Astrocyte of the spinal cord (primary cell): ENCODE results near the gene THAP8.
A peak's percentile ranks its signal among the peaks of the same experiment; 100 is the strongest.

Experiments used
- DNase-seq: peaks from one replicate; pipeline ENCODE4 v3.0.0; 2011; ENCODE audit warnings: low read depth, low spot score
- H3K4me3 ChIP-seq: 2 replicates; pipeline ENCODE4 v1.5.1; 2011; ENCODE audit warnings: low read depth, mild to moderate bottlenecking, low read length, moderate library complexity
- in situ Hi-C: cut with HindIII; loops from 2 replicates; pipeline ENCODE4 v1.10.0; 2017; ENCODE audit warnings: low sequenced_read_pairs
- TF ChIP-seq, protein P1 (sequence below): IDR thresholded peaks from 2 replicates; pipeline ENCODE4 v1.5.1; 2012; ENCODE audit warnings: low read depth, mild to moderate bottlenecking, low read length, inconsistent platforms

The THAP8 gene

DNA sequence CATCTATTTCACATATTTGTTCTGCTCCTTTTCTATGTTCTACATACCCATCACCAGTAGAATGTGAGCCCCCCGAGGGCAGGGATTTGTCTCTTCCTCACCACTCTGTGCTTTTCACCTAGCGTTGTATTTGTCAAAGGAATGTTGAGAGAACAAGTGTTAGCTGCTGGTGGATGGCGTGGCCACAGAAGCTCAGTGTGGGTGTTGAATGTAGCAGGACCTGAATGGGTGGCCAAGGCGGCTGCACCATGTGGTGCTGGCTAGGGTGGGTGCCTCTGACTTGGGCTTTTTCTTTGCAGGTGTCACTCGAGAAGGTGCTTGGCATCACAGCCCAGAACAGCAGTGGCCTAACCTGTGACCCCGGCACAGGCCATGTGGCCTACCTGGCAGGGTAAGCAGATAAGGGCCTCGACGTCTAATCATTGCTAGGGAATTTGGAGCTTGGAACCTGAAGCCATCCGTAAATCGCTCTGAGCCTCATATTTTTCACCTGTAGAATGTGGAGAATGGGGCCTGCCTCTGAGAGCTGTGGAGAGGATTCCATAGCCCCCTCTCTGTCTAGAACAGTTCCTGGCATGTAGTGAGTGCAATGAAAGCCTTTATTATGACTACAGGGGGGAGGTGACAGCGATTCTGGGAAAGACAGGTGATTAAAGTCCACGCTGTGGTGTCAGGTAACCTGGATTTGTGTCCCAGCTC is 4.5 kb upstream of the THAP8 start:
- TF ChIP-seq, protein P1, sequence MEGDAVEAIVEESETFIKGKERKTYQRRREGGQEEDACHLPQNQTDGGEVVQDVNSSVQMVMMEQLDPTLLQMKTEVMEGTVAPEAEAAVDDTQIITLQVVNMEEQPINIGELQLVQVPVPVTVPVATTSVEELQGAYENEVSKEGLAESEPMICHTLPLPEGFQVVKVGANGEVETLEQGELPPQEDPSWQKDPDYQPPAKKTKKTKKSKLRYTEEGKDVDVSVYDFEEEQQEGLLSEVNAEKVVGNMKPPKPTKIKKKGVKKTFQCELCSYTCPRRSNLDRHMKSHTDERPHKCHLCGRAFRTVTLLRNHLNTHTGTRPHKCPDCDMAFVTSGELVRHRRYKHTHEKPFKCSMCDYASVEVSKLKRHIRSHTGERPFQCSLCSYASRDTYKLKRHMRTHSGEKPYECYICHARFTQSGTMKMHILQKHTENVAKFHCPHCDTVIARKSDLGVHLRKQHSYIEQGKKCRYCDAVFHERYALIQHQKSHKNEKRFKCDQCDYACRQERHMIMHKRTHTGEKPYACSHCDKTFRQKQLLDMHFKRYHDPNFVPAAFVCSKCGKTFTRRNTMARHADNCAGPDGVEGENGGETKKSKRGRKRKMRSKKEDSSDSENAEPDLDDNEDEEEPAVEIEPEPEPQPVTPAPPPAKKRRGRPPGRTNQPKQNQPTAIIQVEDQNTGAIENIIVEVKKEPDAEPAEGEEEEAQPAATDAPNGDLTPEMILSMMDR, result no peak

DNA sequence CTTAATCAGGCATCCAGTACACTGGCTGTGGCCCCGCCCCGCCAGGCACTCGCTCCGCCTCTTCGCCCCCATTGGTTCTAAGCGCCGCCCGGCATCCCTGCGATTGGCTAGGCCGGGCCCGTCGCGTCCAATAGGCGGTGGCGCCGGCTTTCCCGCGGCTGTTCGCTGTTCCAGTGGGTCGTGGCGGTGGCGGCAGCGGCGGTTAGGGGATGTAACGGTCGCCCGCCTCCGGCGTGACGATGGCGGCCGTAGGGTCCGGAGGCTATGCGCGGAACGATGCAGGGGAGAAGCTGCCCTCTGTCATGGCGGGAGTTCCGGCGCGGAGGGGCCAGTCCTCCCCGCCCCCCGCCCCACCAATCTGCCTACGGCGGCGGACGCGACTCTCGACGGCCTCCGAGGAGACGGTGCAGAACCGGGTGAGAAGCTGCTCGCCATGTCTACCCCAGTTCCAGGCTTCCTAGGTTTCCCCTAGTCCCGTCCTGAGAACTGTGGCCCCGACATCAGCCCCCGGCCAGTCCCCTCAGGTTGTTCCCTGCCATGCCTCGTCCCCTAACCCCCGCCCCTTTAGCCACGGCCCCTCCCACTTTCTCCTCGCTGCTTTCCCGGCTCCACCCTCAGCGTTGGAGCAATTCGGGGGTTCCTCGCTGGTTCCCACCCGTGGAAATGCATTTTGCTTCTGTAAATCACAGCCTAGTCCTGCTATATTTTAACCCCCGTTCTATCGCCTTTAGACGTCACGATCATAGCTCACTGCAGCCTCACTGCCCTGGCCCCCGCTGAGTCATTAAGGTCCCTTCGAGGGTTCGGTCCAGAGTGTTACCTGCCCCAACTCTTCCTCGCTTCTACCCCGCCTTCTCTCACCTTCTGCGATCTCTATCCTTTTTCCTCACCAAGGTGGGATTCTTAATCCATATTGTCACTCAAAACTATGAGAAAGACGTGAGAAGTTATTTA is 925 bp upstream of the THAP8 start, which contains the start of gene WDR62:
Gene WDR62, plus strand, starts transcription at position 165 of the 954 bp plus-strand sequence. Its CDS starts 75 bp downstream, at position 240.
- TF ChIP-seq, protein P1, result no peak
- H3K4me3 ChIP-seq, result peak within 1 kb of the TSS; percentile 85
- DNase-seq, result peak; percentile 23
- in situ Hi-C loops, result no loop called here

More for the DNA sequence above, 4.5 kb upstream of the THAP8 start:
- DNase-seq, result no peak
- no peak overlapping the region for H3K4me3 ChIP-seq
- in situ Hi-C loops, result no loop called here

DNA sequence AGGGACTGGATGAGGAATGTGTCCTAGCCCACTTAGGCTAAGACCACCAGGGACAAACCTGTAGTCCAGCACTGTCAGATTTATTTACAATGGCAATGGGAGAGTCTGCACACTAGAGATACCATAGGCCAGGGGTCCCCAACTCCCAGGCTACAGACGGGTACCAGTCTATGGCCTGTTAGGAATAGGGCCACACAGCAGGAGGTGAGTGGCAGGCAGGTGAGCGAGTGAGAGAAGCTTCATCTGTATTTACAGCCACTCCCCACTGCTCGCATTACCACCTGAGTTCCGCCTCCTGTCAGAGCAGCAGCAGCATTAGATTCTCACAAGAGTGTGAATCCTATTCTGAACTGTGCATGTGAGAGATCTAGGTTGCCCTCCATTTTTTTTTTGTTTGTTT is 2.4 kb downstream of the THAP8 start:
- in situ Hi-C loops, result no loop called here
- DNase-seq, result no peak
- no peak overlapping the region for H3K4me3 ChIP-seq
- TF ChIP-seq, protein P1, result no peak

DNA sequence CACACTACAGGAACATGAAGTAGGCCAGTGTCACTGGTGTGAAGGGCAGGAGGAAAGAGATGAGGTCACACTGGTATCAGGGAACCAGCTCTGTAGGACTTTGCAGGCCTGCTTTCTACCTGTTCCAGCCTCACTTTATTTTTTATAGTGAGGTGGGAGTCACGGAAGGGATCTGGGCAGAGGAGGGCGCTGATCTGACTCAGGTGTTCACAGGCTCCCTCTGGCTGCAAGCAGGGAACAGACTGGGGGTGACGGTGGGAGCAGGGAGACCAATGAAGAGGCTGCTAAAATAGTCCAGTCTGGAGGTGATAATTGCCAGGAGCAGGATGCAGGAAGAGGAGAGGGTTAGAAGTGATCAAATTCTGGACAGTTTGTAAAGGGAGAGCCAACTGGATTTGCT is 2.8 kb downstream of the THAP8 start:
- H3K4me3 ChIP-seq, result no peak overlapping the region
- TF ChIP-seq, protein P1, result peak; percentile 27
- in situ Hi-C loops, result no loop called here
- no peak for DNase-seq

DNA sequence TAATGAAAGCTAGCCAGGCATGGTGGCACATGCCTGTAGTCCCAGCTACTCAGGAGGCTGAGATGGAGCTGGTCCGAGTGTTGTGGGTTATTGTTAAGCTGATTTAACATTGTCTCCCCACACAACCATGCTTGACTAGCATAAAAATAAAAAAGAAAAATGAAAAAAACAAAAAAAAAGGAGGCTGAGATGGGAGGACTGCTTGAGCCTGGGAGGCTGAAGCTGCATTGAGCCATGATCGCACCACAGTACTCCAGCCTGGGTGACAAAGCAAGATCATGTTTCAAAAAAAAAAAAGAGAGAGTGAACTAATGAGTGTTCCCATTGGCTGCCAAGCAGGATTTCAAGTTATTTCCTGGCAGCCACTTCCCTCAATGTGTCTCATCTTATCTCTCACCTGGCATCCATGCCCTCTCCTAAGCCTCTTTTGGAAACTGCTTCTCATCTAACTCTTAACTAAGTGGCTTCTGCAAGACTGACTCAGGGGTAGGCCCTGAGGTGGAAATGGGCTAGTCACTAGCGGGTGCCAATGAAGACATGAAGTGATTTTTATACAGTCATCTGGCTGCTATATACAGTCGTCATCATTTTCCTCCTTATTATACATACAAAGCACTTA is 4.9 kb downstream of the THAP8 start:
- in situ Hi-C loops, result no loop called here
- TF ChIP-seq, protein P1, result no peak
- DNase-seq, result no peak
- no peak overlapping the region for H3K4me3 ChIP-seq

DNA sequence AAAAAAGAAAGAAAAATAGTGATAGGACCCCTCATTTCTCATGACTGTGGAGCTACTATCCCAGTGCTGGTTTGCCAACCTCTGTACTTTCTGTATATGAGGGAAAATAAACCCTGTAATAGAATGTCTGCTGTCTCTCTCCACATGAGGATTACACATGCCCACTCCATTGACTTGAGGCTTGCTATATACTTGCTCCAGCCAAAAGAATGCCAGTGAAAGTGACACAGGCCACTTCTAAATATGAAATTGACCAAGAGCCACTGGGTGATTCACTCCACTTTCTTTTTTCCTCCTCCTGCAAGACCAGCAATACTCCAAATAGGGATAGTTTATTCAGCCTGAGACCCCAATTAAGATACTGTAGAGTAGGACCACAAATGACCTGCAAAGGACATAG is 6.2 kb downstream of the THAP8 start:
- no peak for DNase-seq
- TF ChIP-seq, protein P1, result no peak
- in situ Hi-C loops, result no loop called here
- H3K4me3 ChIP-seq, result no peak overlapping the region
